Parathyroid adenoma (tissue), 2 donors: ENCODE measurements around the gene LDLRAD2.

Experiments
- H2AFZ ChIP-seq: fragments of 300-600 bp; sonication (generic); one replicate; pipeline ENCODE4 v1.7.0; 2017; ENCODE audit warnings: antibody characterized with exemption, mild to moderate bottlenecking
- H3K27ac ChIP-seq: fragments of 300-600 bp; sonication (generic); one replicate; pipeline ENCODE4 v1.7.0; 2017
- H3K27me3 ChIP-seq: fragments of 300-600 bp; sonication (generic); one replicate; pipeline ENCODE4 v1.7.0; 2017; ENCODE audit warnings: low read length; ENCODE audit not compliant: control insufficient read depth, insufficient read depth
- H3K36me3 ChIP-seq: fragments of 300-600 bp; sonication (generic); one replicate; pipeline ENCODE4 v1.7.0; 2017; ENCODE audit warnings: low read length; ENCODE audit not compliant: control insufficient read depth, insufficient read depth
- H3K4me1 ChIP-seq: fragments of 300-600 bp; sonication (generic); one replicate; pipeline ENCODE4 v1.7.0; 2017; ENCODE audit warnings: control low read depth
- H3K4me2 ChIP-seq: fragments of 300-600 bp; sonication (generic); one replicate; pipeline ENCODE4 v1.7.0; 2017; ENCODE audit warnings: low read length
- H3K4me3 ChIP-seq: fragments of 300-600 bp; sonication (generic); one replicate; pipeline ENCODE4 v1.7.0; 2017; ENCODE audit warnings: low read depth, low read length
- H3K79me2 ChIP-seq: fragments of 300-600 bp; sonication (generic); one replicate; pipeline ENCODE4 v1.7.0; 2017; ENCODE audit warnings: control low read depth
- H3K9ac ChIP-seq: fragments of 300-600 bp; sonication (generic); one replicate; pipeline ENCODE4 v1.7.0; 2017; ENCODE audit warnings: mild to moderate bottlenecking
- H3K9me3 ChIP-seq: fragments of 300-600 bp; sonication (generic); one replicate; pipeline ENCODE4 v1.7.0; 2017; ENCODE audit warnings: low read length; ENCODE audit not compliant: control insufficient read depth
- TF ChIP-seq, protein P1 (sequence below): fragments of 300-600 bp; sonication (generic); IDR thresholded peaks from one replicate; pipeline ENCODE4 v1.7.0; 2017; ENCODE audit warnings: antibody characterized with exemption, mild to moderate bottlenecking
- donor health status: primary hyperparathyroidism.

Gene LDLRAD2

GRCh38 chr1:21814241-21814918 lies 2.3 kb downstream of the LDLRAD2 start:
- no peaks in the 10 kb centered on the region for H3K27me3 ChIP-seq
- H3K9me3 ChIP-seq, result no peaks in the 10 kb centered on the region
- H3K27ac ChIP-seq, result no peak overlapping the region
- no peak overlapping the region for H3K9ac ChIP-seq
- no peaks in the 10 kb centered on the region for H3K4me1 ChIP-seq
- H3K4me3 ChIP-seq, result peak overlapping the region; percentile 11
- peak overlapping the region; percentile 31 for H3K4me2 ChIP-seq
- H3K79me2 ChIP-seq, result no peaks in the 10 kb centered on the region
- peak overlapping the region; percentile 60 for H2AFZ ChIP-seq
- no peaks in the 10 kb centered on the region for H3K36me3 ChIP-seq
- TF ChIP-seq, protein P1, sequence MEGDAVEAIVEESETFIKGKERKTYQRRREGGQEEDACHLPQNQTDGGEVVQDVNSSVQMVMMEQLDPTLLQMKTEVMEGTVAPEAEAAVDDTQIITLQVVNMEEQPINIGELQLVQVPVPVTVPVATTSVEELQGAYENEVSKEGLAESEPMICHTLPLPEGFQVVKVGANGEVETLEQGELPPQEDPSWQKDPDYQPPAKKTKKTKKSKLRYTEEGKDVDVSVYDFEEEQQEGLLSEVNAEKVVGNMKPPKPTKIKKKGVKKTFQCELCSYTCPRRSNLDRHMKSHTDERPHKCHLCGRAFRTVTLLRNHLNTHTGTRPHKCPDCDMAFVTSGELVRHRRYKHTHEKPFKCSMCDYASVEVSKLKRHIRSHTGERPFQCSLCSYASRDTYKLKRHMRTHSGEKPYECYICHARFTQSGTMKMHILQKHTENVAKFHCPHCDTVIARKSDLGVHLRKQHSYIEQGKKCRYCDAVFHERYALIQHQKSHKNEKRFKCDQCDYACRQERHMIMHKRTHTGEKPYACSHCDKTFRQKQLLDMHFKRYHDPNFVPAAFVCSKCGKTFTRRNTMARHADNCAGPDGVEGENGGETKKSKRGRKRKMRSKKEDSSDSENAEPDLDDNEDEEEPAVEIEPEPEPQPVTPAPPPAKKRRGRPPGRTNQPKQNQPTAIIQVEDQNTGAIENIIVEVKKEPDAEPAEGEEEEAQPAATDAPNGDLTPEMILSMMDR, result peak; percentile 31

- H3K36me3 ChIP-seq, result no peaks in the 10 kb centered on the region
- H2AFZ ChIP-seq, result no peak overlapping the region
- H3K4me1 ChIP-seq, result no peaks in the 10 kb centered on the region
- H3K79me2 ChIP-seq, result no peaks in the 10 kb centered on the region
- H3K4me2 ChIP-seq, result no peak overlapping the region
- no peak overlapping the region for H3K9ac ChIP-seq
- no peak overlapping the region for H3K4me3 ChIP-seq
- no peaks in the 10 kb centered on the region for H3K27me3 ChIP-seq
- TF ChIP-seq, protein P1, result no peak
- no peak overlapping the region for H3K27ac ChIP-seq
- no peaks in the 10 kb centered on the region for H3K9me3 ChIP-seq
Observed at GRCh38 chr1:21814981-21815582, 3.0 kb downstream of the LDLRAD2 start.

- no peaks in the 10 kb centered on the region for H3K27me3 ChIP-seq
- H3K36me3 ChIP-seq, result no peaks in the 10 kb centered on the region
- H3K4me1 ChIP-seq, result no peaks in the 10 kb centered on the region
- H3K4me3 ChIP-seq, result no peak overlapping the region
- H2AFZ ChIP-seq, result no peak overlapping the region
- H3K4me2 ChIP-seq, result no peak overlapping the region
- TF ChIP-seq, protein P1, result no peak
- H3K27ac ChIP-seq, result no peak overlapping the region
- H3K9ac ChIP-seq, result no peak overlapping the region
- H3K79me2 ChIP-seq, result no peaks in the 10 kb centered on the region
- no peaks in the 10 kb centered on the region for H3K9me3 ChIP-seq
Observed at GRCh38 chr1:21815724-21816321, 3.8 kb downstream of the LDLRAD2 start.

- TF ChIP-seq, protein P1, result no peak
- no peaks in the 10 kb centered on the region for H3K36me3 ChIP-seq
- no peak overlapping the region for H2AFZ ChIP-seq
- no peaks in the 10 kb centered on the region for H3K27me3 ChIP-seq
- H3K4me3 ChIP-seq, result no peak overlapping the region
- no peak overlapping the region for H3K9ac ChIP-seq
- no peaks in the 10 kb centered on the region for H3K4me1 ChIP-seq
- H3K27ac ChIP-seq, result no peak overlapping the region
- no peak overlapping the region for H3K4me2 ChIP-seq
- H3K79me2 ChIP-seq, result no peaks in the 10 kb centered on the region
- no peaks in the 10 kb centered on the region for H3K9me3 ChIP-seq
Observed at GRCh38 chr1:21816602-21817302, 4.7 kb downstream of the LDLRAD2 start.
